ENCODE results near the gene DCHS2.

Gene DCHS2

GRCh38 chr4:154485127-154485773 is 6.3 kb downstream of the DCHS2 start:
- H3K27me3 ChIP-seq (ENCODE audit: control insufficient read depth, insufficient read depth, low read length), result peaks cover 13% of the 10 kb centered on the region
- no peaks in the 10 kb centered on the region for H3K9me3 ChIP-seq (ENCODE audit: control insufficient read depth, low read depth, low read length)
- H3K9ac ChIP-seq (ENCODE audit: low read length), result no peak overlapping the region
- no peaks in the 10 kb centered on the region for H3K36me3 ChIP-seq (ENCODE audit: control insufficient read depth, low read depth, low read length)
- no peak overlapping the region for H3K4me3 ChIP-seq (ENCODE audit: low read length)
- no peaks in the 10 kb centered on the region for H3K4me1 ChIP-seq (ENCODE audit: control insufficient read depth, low read depth, low read length)
- H3K27ac ChIP-seq (ENCODE audit: low read length), result no peak overlapping the region

- Histone ChIP-seq H3K36me3 (ENCODE audit: control insufficient read depth, low read depth, low read length) (no peaks in the 10 kb centered on the region), H3K4me1 (ENCODE audit: control insufficient read depth, low read depth, low read length) (no peaks in the 10 kb centered on the region), H3K9me3 (ENCODE audit: control insufficient read depth, low read depth, low read length) (no peaks in the 10 kb centered on the region), H3K27ac (ENCODE audit: low read length) (no peak overlapping the region), H3K4me3 (ENCODE audit: low read length) (no peak overlapping the region), H3K27me3 (ENCODE audit: control insufficient read depth, insufficient read depth, low read length) (no peaks in the 10 kb centered on the region), H3K9ac (ENCODE audit: low read length) (no peak overlapping the region)
Observed at GRCh38 chr4:154478547-154478946, 13.1 kb downstream of the DCHS2 start.

GRCh38 chr4:154478128-154478527 is 13.5 kb downstream of the DCHS2 start:
- H3K36me3 ChIP-seq (ENCODE audit: control insufficient read depth, low read depth, low read length), result no peaks in the 10 kb centered on the region

GRCh38 chr4:154476232-154476631 is 15.4 kb downstream of the DCHS2 start:
- Histone ChIP-seq H3K27me3 (ENCODE audit: control insufficient read depth, insufficient read depth, low read length) (no peaks in the 10 kb centered on the region), H3K27ac (ENCODE audit: low read length) (no peak overlapping the region), H3K36me3 (ENCODE audit: control insufficient read depth, low read depth, low read length) (no peaks in the 10 kb centered on the region), H3K9ac (ENCODE audit: low read length) (no peak overlapping the region), H3K4me3 (ENCODE audit: low read length) (no peak overlapping the region), H3K9me3 (ENCODE audit: control insufficient read depth, low read depth, low read length) (no peaks in the 10 kb centered on the region), H3K4me1 (ENCODE audit: control insufficient read depth, low read depth, low read length) (no peaks in the 10 kb centered on the region)

More at GRCh38 chr4:154478128-154478527, 13.5 kb downstream of the DCHS2 start:
- H3K9ac ChIP-seq (ENCODE audit: low read length), result no peak overlapping the region
- H3K27ac ChIP-seq (ENCODE audit: low read length), result no peak overlapping the region
- H3K9me3 ChIP-seq (ENCODE audit: control insufficient read depth, low read depth, low read length), result no peaks in the 10 kb centered on the region
- no peaks in the 10 kb centered on the region for H3K27me3 ChIP-seq (ENCODE audit: control insufficient read depth, insufficient read depth, low read length)
- H3K4me1 ChIP-seq (ENCODE audit: control insufficient read depth, low read depth, low read length), result no peaks in the 10 kb centered on the region
- no peak overlapping the region for H3K4me3 ChIP-seq (ENCODE audit: low read length)

- Histone ChIP-seq H3K4me3 (ENCODE audit: low read length) (no peak overlapping the region), H3K36me3 (ENCODE audit: control insufficient read depth, low read depth, low read length) (no peaks in the 10 kb centered on the region), H3K9me3 (ENCODE audit: control insufficient read depth, low read depth, low read length) (no peaks in the 10 kb centered on the region), H3K27ac (ENCODE audit: low read length) (no peak overlapping the region), H3K4me1 (ENCODE audit: control insufficient read depth, low read depth, low read length) (no peaks in the 10 kb centered on the region), H3K9ac (ENCODE audit: low read length) (no peak overlapping the region), H3K27me3 (ENCODE audit: control insufficient read depth, insufficient read depth, low read length) (no peaks in the 10 kb centered on the region)
Observed at GRCh38 chr4:154475820-154476219, 15.8 kb downstream of the DCHS2 start.

- H3K36me3 ChIP-seq (ENCODE audit: control insufficient read depth, low read depth, low read length), result no peaks in the 10 kb centered on the region
- H3K9ac ChIP-seq (ENCODE audit: low read length), result no peak overlapping the region
Observed at GRCh38 chr4:154473497-154473896, 18.1 kb downstream of the DCHS2 start.

GRCh38 chr4:154472858-154473257 is 18.7 kb downstream of the DCHS2 start:
- Histone ChIP-seq H3K27ac (ENCODE audit: low read length) (no peak overlapping the region), H3K4me1 (ENCODE audit: control insufficient read depth, low read depth, low read length) (no peaks in the 10 kb centered on the region), H3K9me3 (ENCODE audit: control insufficient read depth, low read depth, low read length) (no peaks in the 10 kb centered on the region), H3K9ac (ENCODE audit: low read length) (no peak overlapping the region), H3K27me3 (ENCODE audit: control insufficient read depth, insufficient read depth, low read length) (no peaks in the 10 kb centered on the region), H3K36me3 (ENCODE audit: control insufficient read depth, low read depth, low read length) (no peaks in the 10 kb centered on the region), H3K4me3 (ENCODE audit: low read length) (no peak overlapping the region)

More at GRCh38 chr4:154473497-154473896, 18.1 kb downstream of the DCHS2 start:
- Histone ChIP-seq H3K4me3 (ENCODE audit: low read length) (no peak overlapping the region), H3K4me1 (ENCODE audit: control insufficient read depth, low read depth, low read length) (no peaks in the 10 kb centered on the region), H3K27ac (ENCODE audit: low read length) (no peak overlapping the region), H3K9me3 (ENCODE audit: control insufficient read depth, low read depth, low read length) (no peaks in the 10 kb centered on the region), H3K27me3 (ENCODE audit: control insufficient read depth, insufficient read depth, low read length) (no peaks in the 10 kb centered on the region)

GRCh38 chr4:154471526-154472331 is 19.9 kb downstream of the DCHS2 start:
- H3K4me3 ChIP-seq (ENCODE audit: low read length), result no peak overlapping the region
- no peaks in the 10 kb centered on the region for H3K9me3 ChIP-seq (ENCODE audit: control insufficient read depth, low read depth, low read length)
- no peak overlapping the region for H3K9ac ChIP-seq (ENCODE audit: low read length)
- no peaks in the 10 kb centered on the region for H3K27me3 ChIP-seq (ENCODE audit: control insufficient read depth, insufficient read depth, low read length)
- H3K4me1 ChIP-seq (ENCODE audit: control insufficient read depth, low read depth, low read length), result no peaks in the 10 kb centered on the region
- H3K27ac ChIP-seq (ENCODE audit: low read length), result no peak overlapping the region
- H3K36me3 ChIP-seq (ENCODE audit: control insufficient read depth, low read depth, low read length), result no peaks in the 10 kb centered on the region

GRCh38 chr4:154471032-154471431 is 20.6 kb downstream of the DCHS2 start:
- H3K4me3 ChIP-seq (ENCODE audit: low read length), result no peak overlapping the region
- H3K36me3 ChIP-seq (ENCODE audit: control insufficient read depth, low read depth, low read length), result no peaks in the 10 kb centered on the region
- no peaks in the 10 kb centered on the region for H3K27me3 ChIP-seq (ENCODE audit: control insufficient read depth, insufficient read depth, low read length)
- H3K4me1 ChIP-seq (ENCODE audit: control insufficient read depth, low read depth, low read length), result no peaks in the 10 kb centered on the region
- H3K9ac ChIP-seq (ENCODE audit: low read length), result no peak overlapping the region
- no peak overlapping the region for H3K27ac ChIP-seq (ENCODE audit: low read length)
- no peaks in the 10 kb centered on the region for H3K9me3 ChIP-seq (ENCODE audit: control insufficient read depth, low read depth, low read length)

- no peaks in the 10 kb centered on the region for H3K4me1 ChIP-seq (ENCODE audit: control insufficient read depth, low read depth, low read length)
- no peak overlapping the region for H3K4me3 ChIP-seq (ENCODE audit: low read length)
- H3K27ac ChIP-seq (ENCODE audit: low read length), result no peak overlapping the region
- no peak overlapping the region for H3K9ac ChIP-seq (ENCODE audit: low read length)
- H3K27me3 ChIP-seq (ENCODE audit: control insufficient read depth, insufficient read depth, low read length), result no peaks in the 10 kb centered on the region
- no peaks in the 10 kb centered on the region for H3K9me3 ChIP-seq (ENCODE audit: control insufficient read depth, low read depth, low read length)
- H3K36me3 ChIP-seq (ENCODE audit: control insufficient read depth, low read depth, low read length), result no peaks in the 10 kb centered on the region
Observed at GRCh38 chr4:154467886-154468285, 23.7 kb downstream of the DCHS2 start.

- Histone ChIP-seq H3K36me3 (ENCODE audit: control insufficient read depth, low read depth, low read length) (no peaks in the 10 kb centered on the region), H3K4me3 (ENCODE audit: low read length) (no peak overlapping the region), H3K9me3 (ENCODE audit: control insufficient read depth, low read depth, low read length) (no peaks in the 10 kb centered on the region), H3K9ac (ENCODE audit: low read length) (no peak overlapping the region), H3K27me3 (ENCODE audit: control insufficient read depth, insufficient read depth, low read length) (no peaks in the 10 kb centered on the region), H3K4me1 (ENCODE audit: control insufficient read depth, low read depth, low read length) (no peaks in the 10 kb centered on the region), H3K27ac (ENCODE audit: low read length) (no peak overlapping the region)
Observed at GRCh38 chr4:154466336-154466735, 25.3 kb downstream of the DCHS2 start.

GRCh38 chr4:154465085-154465484 is 26.5 kb downstream of the DCHS2 start:
- Histone ChIP-seq H3K27ac (ENCODE audit: low read length) (no peak overlapping the region), H3K36me3 (ENCODE audit: control insufficient read depth, low read depth, low read length) (no peaks in the 10 kb centered on the region)

More at GRCh38 chr4:154465085-154465484, 26.5 kb downstream of the DCHS2 start:
- H3K4me1 ChIP-seq (ENCODE audit: control insufficient read depth, low read depth, low read length), result no peaks in the 10 kb centered on the region
- no peak overlapping the region for H3K9ac ChIP-seq (ENCODE audit: low read length)
- no peaks in the 10 kb centered on the region for H3K27me3 ChIP-seq (ENCODE audit: control insufficient read depth, insufficient read depth, low read length)
- H3K9me3 ChIP-seq (ENCODE audit: control insufficient read depth, low read depth, low read length), result no peaks in the 10 kb centered on the region
- no peak overlapping the region for H3K4me3 ChIP-seq (ENCODE audit: low read length)

Data from iPS-18a (cell line).